Stomach (tissue), 9 donors: ENCODE data around the gene BPIFB3. TPM values are rescaled to one million over a fixed set of nuclear protein-coding genes. Genes with fewer than 3 reads are reported as not detected.

ENCODE experiments used
- DNase-seq, 2 donors: peaks; one replicate each; pipeline versions ENCODE4 v3.0.0 to v3.0.0-alpha.2; 2013 to 2019
- H3K27ac ChIP-seq, 5 donors: fragments of 200-600 bp in 4 of 5; sonication (generic) in 4 of 5; one replicate each; pipeline ENCODE4 v1.5.1; 2013 to 2019; ENCODE audit warnings: mild to moderate bottlenecking in 1 of 5, moderate library complexity in 1 of 5
- H3K27me3 ChIP-seq, 3 donors: fragments of 200-600 bp; sonication (generic); one replicate each; pipeline ENCODE4 v1.5.1; 2017 to 2019; ENCODE audit warnings: mixed run types in 1 of 3
- H3K36me3 ChIP-seq, 4 donors: fragments of 200-600 bp; sonication (generic); 1 replicate in 3 of 4; 2 replicates in 1 of 4; pipeline ENCODE4 v1.5.1; 2016 to 2019
- H3K4me1 ChIP-seq, 4 donors: fragments of 200-600 bp; sonication (generic); one replicate each; pipeline ENCODE4 v1.5.1; 2016 to 2019
- H3K4me3 ChIP-seq, 4 donors: fragments of 200-600 bp; sonication (generic) in 3 of 4; one replicate each; pipeline ENCODE4 v1.5.1; 2016 to 2019; ENCODE audit warnings: mild to moderate bottlenecking in 1 of 4
- H3K9me3 ChIP-seq, 4 donors: fragments of 200-600 bp; sonication (generic); one replicate each; pipeline ENCODE4 v1.5.1; 2016 to 2019
- CTCF ChIP-seq, 7 experiments: fragments of 450-650 bp in 4 of 7; fragments of 200-600 bp in 3 of 7; sonication (generic) in 3 of 7; IDR thresholded peaks; one replicate each; pipeline ENCODE4 v1.5.1; 2016 to 2019; ENCODE audit warnings: antibody characterized with exemption in 7 of 7, control low read depth in 2 of 7, mild to moderate bottlenecking in 1 of 7
- EP300 ChIP-seq: sonication (generic); formaldehyde crosslinking; IDR thresholded peaks from one replicate; pipeline ENCODE4 v1.6.1; 2017; ENCODE audit warnings: antibody characterized with exemption
- POLR2A ChIP-seq, 4 donors: fragments of 450-650 bp; IDR thresholded peaks; one replicate each; pipeline ENCODE4 v1.6.1; 2016; ENCODE audit warnings: antibody characterized with exemption in 4 of 4, control low read depth in 2 of 4, mild to moderate bottlenecking in 1 of 4, moderate library complexity in 1 of 4
- POLR2AphosphoS5 ChIP-seq, 3 donors: sonication (generic); formaldehyde crosslinking; IDR thresholded peaks; one replicate each; pipeline ENCODE4 v1.6.1; 2016; ENCODE audit warnings: antibody characterized with exemption in 3 of 3
- WGBS, 5 donors: extraction: QIAGEN DNeasy Blood & Tissue Kit in 3 of 5; methylation state at CpG; one replicate each; pipeline versions ENCODE4 v1.1.5 to v1.1.7; 2013 to 2018; 5-methylcytosine and 5-hydroxymethylcytosine counted together
- intact Hi-C: fragments of 100-400 bp; cut with DNase I; formaldehyde crosslinking; loops from one replicate; pipeline ENCODE4 v1.15.1; 2023; ENCODE audit warnings: low total_unique reads
- polyA plus RNA-seq, 3 donors: library from polyadenylated mRNA; stranded (reverse); fragments of 200-250 nt; gene quantifications; one replicate each; pipeline ENCODE4 v1.2.3, GENCODE V29; 2013
- total RNA-seq, 5 donors: library from RNA; depleted of rRNA; stranded (reverse); fragments of >200 nt; gene quantifications; one replicate each; pipeline versions ENCODE4 v1.1.0 to v1.2.3, GENCODE V29; 2014 to 2016
- donor health status: healthy with polysubstance abuse.
- donor health status: Bipolar disorder and iron deficiency.
- donor health status: healthy.

BPIFB3 gene
- total and polyA plus RNA-seq, 8 donors: not detected

- H3K4me3 ChIP-seq: no peak overlapping the region
- no peak overlapping the region for H3K27ac ChIP-seq
- no peaks in the 10 kb centered on the region for H3K9me3 ChIP-seq
- no peaks in the 10 kb centered on the region for H3K36me3 ChIP-seq
- WGBS, 5 donors: 59 to 74% (median 68%) methylated on average over 11 to 15 of the region's 15 CpGs
- no peak for DNase-seq
- peaks cover 0 to 46% (median 4%) of the 10 kb centered on the region in 3 donors for H3K27me3 ChIP-seq
- TF ChIP-seq CTCF (IDR thresholded peaks at IDR 0.05): no peak
- no peak for TF ChIP-seq POLR2A (IDR thresholded peaks at IDR 0.05)
- TF ChIP-seq EP300: no peak
- no peak for TF ChIP-seq POLR2AphosphoS5 (IDR thresholded peaks at IDR 0.05)
- no peaks in the 10 kb centered on the region for H3K4me1 ChIP-seq
- intact Hi-C loops: no loop called here
Observed at GRCh38 chr20:33015700-33016580, 37.8 kb upstream of the BPIFB3 start.

GRCh38 chr20:33016581-33017109, 37.1 kb upstream of the BPIFB3 start:
- intact Hi-C loops: no loop called here
- no peaks in the 10 kb centered on the region for H3K9me3 ChIP-seq
- H3K27ac ChIP-seq: no peak overlapping the region
- H3K4me3 ChIP-seq: no peak overlapping the region
- H3K27me3 ChIP-seq: peaks cover 0 to 42% (median 4%) of the 10 kb centered on the region in 3 donors
- DNase-seq: no peak
- H3K36me3 ChIP-seq: no peaks in the 10 kb centered on the region
- no peak for TF ChIP-seq CTCF (IDR thresholded peaks at IDR 0.05)
- TF ChIP-seq POLR2AphosphoS5 (IDR thresholded peaks at IDR 0.05): no peak
- TF ChIP-seq POLR2A (IDR thresholded peaks at IDR 0.05): no peak
- no peak for TF ChIP-seq EP300
- H3K4me1 ChIP-seq: no peaks in the 10 kb centered on the region
- 63 to 75% (median 64%) methylated on average over 5 to 7 of the region's 7 CpGs for WGBS, 5 donors

- no peak overlapping the region for H3K27ac ChIP-seq
- TF ChIP-seq EP300: no peak
- no peak for TF ChIP-seq POLR2A (IDR thresholded peaks at IDR 0.05)
- TF ChIP-seq CTCF (IDR thresholded peaks at IDR 0.05): no peak
- TF ChIP-seq POLR2AphosphoS5 (IDR thresholded peaks at IDR 0.05): no peak
Observed at GRCh38 chr20:33017542-33017941, 36.2 kb upstream of the BPIFB3 start.

GRCh38 chr20:33018169-33018931, 35.4 kb upstream of the BPIFB3 start:
- Histone ChIP-seq H3K4me1 (no peaks in the 10 kb centered on the region), H3K4me3 (no peak overlapping the region), H3K9me3 (no peaks in the 10 kb centered on the region), H3K36me3 (no peaks in the 10 kb centered on the region), H3K27ac (no peak overlapping the region), H3K27me3 (peaks cover 0 to 32% (median 4%) of the 10 kb centered on the region in 3 donors)
- intact Hi-C loops: no loop called here
- 58 to 71% (median 70%) methylated on average over 10 to 14 of the region's 14 CpGs for WGBS, 5 donors
- TF ChIP-seq EP300 (no peak), POLR2AphosphoS5 (IDR thresholded peaks at IDR 0.05) (no peak), CTCF (IDR thresholded peaks at IDR 0.05) (no peak), POLR2A (IDR thresholded peaks at IDR 0.05) (no peak)
- no peak for DNase-seq

More at GRCh38 chr20:33017542-33017941, 36.2 kb upstream of the BPIFB3 start:
- WGBS, 5 donors: 76 to 83% (median 82%) methylated on average over 7 of the region's 7 CpGs
- H3K4me1 ChIP-seq: no peaks in the 10 kb centered on the region
- intact Hi-C loops: no loop called here
- H3K27me3 ChIP-seq: peaks cover 0 to 40% (median 4%) of the 10 kb centered on the region in 3 donors
- no peak for DNase-seq
- H3K9me3 ChIP-seq: no peaks in the 10 kb centered on the region
- no peak overlapping the region for H3K4me3 ChIP-seq
- no peaks in the 10 kb centered on the region for H3K36me3 ChIP-seq
